D721Med (cell line): ENCODE measurements around the gene CDHR4.

Source experiments
- DNase-seq: peaks from one replicate; pipeline ENCODE4 v3.0.0; 2011; ENCODE audit warnings: low spot score; ENCODE audit not compliant: insufficient read length
- FAIRE-seq: peaks from 2 replicates; lab custom pipeline; 2011; peaks lifted over from hg19 to GRCh38; lab: Jason Lieb, UNC
- TF ChIP-seq, protein P1 (sequence below): IDR thresholded peaks from 2 replicates; pipeline ENCODE4 v1.5.1; 2012; ENCODE audit warnings: mild to moderate bottlenecking, control low read depth; ENCODE audit not compliant: insufficient read depth; ENCODE audit errors: missing control alignments

CDHR4 gene

DNA sequence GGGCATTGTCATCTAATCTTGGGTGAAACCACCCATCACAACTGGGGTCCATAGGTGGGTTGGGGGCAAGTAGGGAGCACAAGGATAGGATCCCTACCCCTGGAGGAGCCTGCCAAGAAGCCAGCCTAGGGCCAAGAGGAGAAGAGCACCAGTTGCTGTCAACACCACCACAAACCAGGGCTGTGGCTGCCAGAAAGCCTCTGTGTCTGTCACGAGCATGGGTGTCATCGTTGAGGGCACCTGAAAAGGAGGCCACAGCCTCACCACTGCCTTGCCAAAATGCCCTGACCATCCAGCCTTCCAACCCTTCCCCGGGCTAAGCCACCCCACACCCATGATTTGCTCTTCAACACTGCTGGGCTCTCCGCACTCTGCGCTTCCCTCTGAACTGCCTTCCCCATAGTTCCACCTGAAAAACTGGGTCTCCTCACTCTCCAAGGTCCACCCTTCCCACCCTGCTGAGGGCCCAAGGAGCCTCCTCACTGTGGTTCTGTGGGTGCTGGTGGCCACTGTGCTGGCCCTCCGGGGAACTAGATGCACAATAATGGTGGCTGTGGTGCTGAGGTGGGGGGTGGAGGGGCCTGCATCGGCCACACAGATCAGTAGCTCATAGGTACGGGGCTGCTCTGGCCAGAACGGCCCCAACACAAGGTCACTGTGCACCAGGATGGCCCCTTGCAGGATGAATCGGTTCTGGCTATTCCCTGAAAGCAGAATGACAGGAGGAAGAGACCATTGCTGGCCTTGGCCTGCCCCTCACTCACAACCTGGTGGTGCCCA lies 7.1 kb downstream of the CDHR4 start:
- no peak for FAIRE-seq
- TF ChIP-seq, protein P1, sequence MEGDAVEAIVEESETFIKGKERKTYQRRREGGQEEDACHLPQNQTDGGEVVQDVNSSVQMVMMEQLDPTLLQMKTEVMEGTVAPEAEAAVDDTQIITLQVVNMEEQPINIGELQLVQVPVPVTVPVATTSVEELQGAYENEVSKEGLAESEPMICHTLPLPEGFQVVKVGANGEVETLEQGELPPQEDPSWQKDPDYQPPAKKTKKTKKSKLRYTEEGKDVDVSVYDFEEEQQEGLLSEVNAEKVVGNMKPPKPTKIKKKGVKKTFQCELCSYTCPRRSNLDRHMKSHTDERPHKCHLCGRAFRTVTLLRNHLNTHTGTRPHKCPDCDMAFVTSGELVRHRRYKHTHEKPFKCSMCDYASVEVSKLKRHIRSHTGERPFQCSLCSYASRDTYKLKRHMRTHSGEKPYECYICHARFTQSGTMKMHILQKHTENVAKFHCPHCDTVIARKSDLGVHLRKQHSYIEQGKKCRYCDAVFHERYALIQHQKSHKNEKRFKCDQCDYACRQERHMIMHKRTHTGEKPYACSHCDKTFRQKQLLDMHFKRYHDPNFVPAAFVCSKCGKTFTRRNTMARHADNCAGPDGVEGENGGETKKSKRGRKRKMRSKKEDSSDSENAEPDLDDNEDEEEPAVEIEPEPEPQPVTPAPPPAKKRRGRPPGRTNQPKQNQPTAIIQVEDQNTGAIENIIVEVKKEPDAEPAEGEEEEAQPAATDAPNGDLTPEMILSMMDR: no peak
- DNase-seq: peak; percentile 8

DNA sequence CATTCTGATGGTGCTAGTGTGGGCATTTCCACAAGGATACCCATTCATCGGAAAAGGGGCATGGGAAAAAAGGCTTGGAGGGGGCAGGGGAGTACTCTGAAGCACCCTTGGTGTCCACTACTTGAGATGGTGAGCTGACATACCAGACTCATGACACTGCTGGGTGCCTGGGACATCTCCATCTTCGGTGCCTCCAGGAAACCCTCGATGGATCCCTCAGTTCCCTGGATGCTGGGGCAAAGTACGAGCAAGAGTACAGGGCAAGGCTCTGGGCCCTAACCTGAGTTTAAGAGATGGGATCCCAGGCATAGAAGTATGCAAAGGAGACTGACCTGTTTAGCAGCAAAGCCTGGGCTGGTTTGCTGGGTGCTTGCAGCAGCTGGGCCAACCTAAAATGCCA lies 8.1 kb downstream of the CDHR4 start:
- TF ChIP-seq, protein P1: no peak
- DNase-seq: peak; percentile 3
- no peak for FAIRE-seq

DNA sequence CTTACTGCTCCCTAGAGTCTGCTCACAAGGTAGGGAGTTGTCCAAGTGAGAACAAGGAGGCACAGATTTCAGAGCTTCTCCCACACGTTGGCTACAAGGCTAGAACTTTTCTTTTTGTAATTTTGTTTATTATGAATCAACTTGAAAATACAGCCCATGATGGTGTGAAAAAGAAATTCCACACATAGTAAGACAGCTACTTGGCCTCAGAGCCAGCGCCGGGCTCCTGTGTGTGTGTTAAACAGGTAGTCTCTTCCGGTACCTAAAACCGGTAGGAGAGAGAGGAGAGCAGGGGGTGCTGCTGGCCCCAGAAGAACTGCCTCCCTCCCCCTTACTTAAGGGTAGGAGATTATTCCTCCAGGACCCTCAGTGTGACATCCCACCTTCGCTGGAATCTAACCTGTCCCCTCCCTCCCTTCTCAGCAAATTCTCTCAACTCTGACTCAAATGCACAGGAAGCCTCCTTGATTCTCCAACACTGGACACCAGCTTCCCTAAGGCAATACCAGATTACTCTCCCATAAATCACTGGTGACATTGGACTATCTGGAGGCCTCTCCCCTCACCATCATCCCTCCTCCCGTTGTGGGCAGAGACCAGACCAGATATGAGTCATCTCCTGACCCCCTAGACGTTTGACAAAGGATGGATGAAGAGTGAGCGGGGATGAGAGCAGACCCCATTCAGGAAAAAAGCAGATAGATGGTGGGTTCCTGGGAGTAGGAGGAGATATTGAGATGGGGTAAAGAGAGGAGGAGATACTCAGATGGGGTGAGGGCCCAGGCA lies 8.9 kb downstream of the CDHR4 start:
- no peak for FAIRE-seq
- DNase-seq: peak; percentile 6
- TF ChIP-seq, protein P1: no peak

DNA sequence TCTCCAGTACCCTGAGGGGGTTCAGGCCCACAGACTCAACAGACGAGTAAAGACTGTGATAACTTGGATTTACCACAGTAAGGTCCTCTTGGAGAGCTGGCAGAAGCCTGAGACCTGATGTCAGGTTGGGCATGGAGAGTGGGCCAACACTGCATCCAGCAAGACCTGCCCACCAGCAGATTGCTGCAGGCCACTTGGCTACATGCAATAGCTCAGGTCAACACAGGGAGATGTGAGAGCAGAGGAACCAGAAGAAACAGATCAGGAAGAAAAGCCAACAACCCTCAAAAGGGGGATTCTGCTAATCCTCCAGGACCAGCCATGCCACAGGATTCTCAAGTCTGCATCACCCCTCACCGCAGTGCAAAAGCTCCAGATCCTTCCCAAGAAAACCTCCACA lies 11.6 kb downstream of the CDHR4 start:
- TF ChIP-seq, protein P1: no peak
- FAIRE-seq (no peak), DNase-seq (peak; percentile 5)

DNA sequence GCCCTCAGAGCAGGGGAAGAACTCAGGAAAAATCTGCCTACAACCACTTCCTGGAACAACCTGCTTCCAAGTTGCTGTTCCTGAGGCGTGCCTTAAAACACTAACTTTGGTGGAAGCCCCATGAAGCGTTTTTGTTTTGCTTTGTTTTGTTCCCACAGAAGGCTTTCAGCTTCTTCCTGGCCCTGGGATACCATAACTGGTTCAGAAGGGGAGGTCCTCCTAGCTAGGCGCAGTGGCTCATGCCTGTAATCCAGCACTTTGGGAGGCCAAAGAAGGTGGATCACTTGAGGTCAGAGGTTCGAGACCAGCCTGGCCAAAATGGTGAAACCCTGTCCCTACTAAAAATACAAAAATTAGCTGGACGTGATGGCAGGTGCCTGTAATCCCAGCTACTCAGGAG lies 12.1 kb downstream of the CDHR4 start:
- FAIRE-seq (no peak), DNase-seq (no peak)
- TF ChIP-seq, protein P1: no peak

DNA sequence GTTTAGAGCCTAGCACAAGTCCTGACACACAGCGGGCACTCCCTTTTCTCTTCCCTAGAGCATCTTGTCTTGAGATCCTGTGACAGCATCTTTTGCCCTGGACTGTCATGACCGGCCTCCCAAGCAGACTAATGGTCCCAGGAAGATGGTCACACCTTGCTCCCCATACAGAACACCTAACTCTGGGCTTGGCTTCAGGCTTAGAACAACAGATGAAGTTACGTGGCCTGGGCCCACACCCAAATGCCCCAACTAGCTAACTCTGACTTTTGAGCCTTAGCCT lies 12.6 kb downstream of the CDHR4 start:
- FAIRE-seq (no peak), DNase-seq (no peak)
- TF ChIP-seq, protein P1: no peak
